Muscle layer of colon (tissue), 2 donors: Measurements from ENCODE around the gene RAB3A.
A peak's percentile ranks its signal among the peaks of the same experiment; 100 is the strongest.
"Not testable (repeated sequence)": the region's sequence is repeated elsewhere in the genome, so short reads cannot be mapped to it uniquely, and the experiment has no call there.

Source experiments
- H3K27ac ChIP-seq: one replicate; pipeline ENCODE4 v1.7.0; 2013; ENCODE audit warnings: low read depth, mild to moderate bottlenecking, low read length, moderate library complexity
- H3K27me3 ChIP-seq, 2 donors: one replicate each; pipeline ENCODE4 v1.7.0; 2013; ENCODE audit warnings: low read length in 2 of 2, mild to moderate bottlenecking in 2 of 2; ENCODE audit not compliant: insufficient read depth in 2 of 2, control insufficient read depth in 1 of 2
- H3K36me3 ChIP-seq: one replicate; pipeline ENCODE4 v1.7.0; 2013; ENCODE audit warnings: mild to moderate bottlenecking, low read length; ENCODE audit not compliant: insufficient read depth
- H3K4me1 ChIP-seq: one replicate; pipeline ENCODE4 v1.7.0; 2013; ENCODE audit warnings: mild to moderate bottlenecking, low read length; ENCODE audit not compliant: insufficient read depth
- H3K4me3 ChIP-seq, 2 donors: one replicate each; pipeline ENCODE4 v1.7.0; 2013; ENCODE audit warnings: low read length in 2 of 2, low read depth in 1 of 2, mild to moderate bottlenecking in 1 of 2, moderate library complexity in 1 of 2
- H3K9ac ChIP-seq: one replicate; pipeline ENCODE4 v1.7.0; 2013; ENCODE audit warnings: low read length
- H3K9me3 ChIP-seq: one replicate; pipeline ENCODE4 v1.7.0; 2013; ENCODE audit warnings: mild to moderate bottlenecking, low read length
- donor health status: abdominal sarcoma.
- donor health status: Adenocarcinoma of cecum.

Gene RAB3A

GRCh38 chr19:18161636-18162002 lies 42.2 kb downstream of the RAB3A start:
- Histone ChIP-seq H3K36me3 (peaks cover 32% of the 10 kb centered on the region), H3K9ac (peak overlapping the region; percentile 14), H3K4me1 (peaks cover 27% of the 10 kb centered on the region), H3K9me3 (no peaks in the 10 kb centered on the region), H3K27me3 (no peaks in the 10 kb centered on the region), H3K4me3 (peak overlapping the region in 1 of 2 donors; percentile 26), H3K27ac (peak overlapping the region; percentile 21)

GRCh38 chr19:18160971-18161635 lies 42.7 kb downstream of the RAB3A start:
- peak overlapping the region; percentile 14 for H3K9ac ChIP-seq
- no peaks in the 10 kb centered on the region for H3K9me3 ChIP-seq
- H3K4me3 ChIP-seq = peak overlapping the region; percentile 20 to 35
- peaks cover 31% of the 10 kb centered on the region for H3K4me1 ChIP-seq
- no peaks in the 10 kb centered on the region for H3K27me3 ChIP-seq
- peaks cover 31% of the 10 kb centered on the region for H3K36me3 ChIP-seq
- H3K27ac ChIP-seq = peak overlapping the region; percentile 27

GRCh38 chr19:18160493-18160970 lies 43.3 kb downstream of the RAB3A start:
- Histone ChIP-seq H3K36me3 (peaks cover 27% of the 10 kb centered on the region), H3K27me3 (no peaks in the 10 kb centered on the region), H3K27ac (peak overlapping the region; percentile 27), H3K4me3 (peak overlapping the region; percentile 20 to 35), H3K4me1 (peaks cover 31% of the 10 kb centered on the region), H3K9me3 (no peaks in the 10 kb centered on the region), H3K9ac (no peak overlapping the region)

GRCh38 chr19:18159810-18160209 lies 44.0 kb downstream of the RAB3A start:
- peaks cover 26% of the 10 kb centered on the region for H3K36me3 ChIP-seq
- H3K4me1 ChIP-seq = peaks cover 31% of the 10 kb centered on the region
- H3K4me3 ChIP-seq = no peak overlapping the region
- H3K27ac ChIP-seq = no peak overlapping the region
- no peaks in the 10 kb centered on the region for H3K9me3 ChIP-seq
- no peak overlapping the region for H3K9ac ChIP-seq
- no peaks in the 10 kb centered on the region for H3K27me3 ChIP-seq

DNA sequence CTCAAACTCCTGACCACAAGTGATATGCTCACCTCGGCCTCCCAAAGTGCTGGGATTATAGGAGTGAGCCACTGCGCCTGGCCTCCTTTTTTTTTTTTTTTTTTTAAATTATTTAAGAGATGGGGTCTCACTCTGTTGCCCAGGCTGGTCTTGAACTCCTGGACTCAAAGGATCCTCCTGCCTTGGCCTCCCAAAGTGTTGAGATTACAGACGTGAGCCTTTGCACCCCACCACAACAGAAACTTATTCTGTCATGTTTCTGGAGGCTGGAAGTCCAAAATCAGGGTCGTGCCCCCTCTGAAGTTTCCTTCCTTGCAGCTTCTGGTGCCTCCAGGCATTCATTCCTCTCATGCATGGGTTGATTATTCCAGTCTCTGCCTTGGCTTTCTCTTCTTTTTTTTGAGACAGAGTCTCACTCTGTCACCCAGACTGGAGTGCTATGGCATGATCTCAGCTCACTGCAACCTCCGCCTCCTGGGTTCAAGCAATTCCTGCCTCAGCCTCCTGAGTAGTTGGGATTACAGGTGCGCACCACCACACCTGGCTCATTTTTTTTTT lies 44.7 kb downstream of the RAB3A start:
- not testable (repeated sequence) for H3K27me3 ChIP-seq, H3K9me3 ChIP-seq, H3K9ac ChIP-seq, H3K27ac ChIP-seq, H3K4me3 ChIP-seq
- Histone ChIP-seq H3K4me1 (peaks cover 37% of the 10 kb centered on the region), H3K36me3 (peaks cover 26% of the 10 kb centered on the region)

- Histone ChIP-seq H3K27me3 (no peaks in the 10 kb centered on the region), H3K4me3 (no peak overlapping the region), H3K9me3 (no peaks in the 10 kb centered on the region), H3K9ac (no peak overlapping the region), H3K36me3 (peaks cover 23% of the 10 kb centered on the region), H3K27ac (no peak overlapping the region), H3K4me1 (peaks cover 40% of the 10 kb centered on the region)
These were observed 45.4 kb downstream of the RAB3A start for GRCh38 chr19:18158467-18158866.

DNA sequence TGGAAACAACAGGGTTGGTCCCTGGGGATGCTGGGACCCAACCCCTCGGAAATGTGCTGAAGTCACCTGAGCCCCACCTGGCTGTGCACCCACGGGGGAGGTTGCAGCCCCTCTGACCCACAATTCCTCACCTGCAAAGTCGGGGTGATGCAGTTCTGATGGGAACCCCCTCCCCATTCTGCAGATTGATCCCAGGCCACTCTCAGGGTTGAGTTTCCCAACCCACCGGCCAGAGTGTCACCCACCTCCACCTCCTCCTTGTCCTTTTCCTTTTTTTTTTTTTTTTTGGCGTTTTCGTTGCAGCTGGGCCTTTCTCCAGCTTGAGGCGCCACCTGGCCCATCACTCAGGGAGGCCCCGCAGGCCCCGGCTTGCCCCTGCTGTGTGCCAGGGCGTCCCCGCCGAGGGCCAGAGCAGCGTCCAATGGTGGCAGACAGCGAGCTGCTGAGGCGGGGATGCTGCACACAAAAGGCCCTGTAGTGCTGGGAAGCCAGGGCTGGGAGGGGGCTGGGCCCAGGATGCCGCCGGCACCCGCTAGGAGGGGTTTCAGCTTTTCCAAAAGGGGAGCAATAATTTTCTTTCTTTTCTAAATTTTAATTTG lies 46.3 kb downstream of the RAB3A start:
- Histone ChIP-seq H3K36me3 (peaks cover 14% of the 10 kb centered on the region), H3K27ac (peak overlapping the region; percentile 68), H3K9me3 (no peaks in the 10 kb centered on the region), H3K4me1 (peaks cover 40% of the 10 kb centered on the region), H3K4me3 (no peak overlapping the region), H3K27me3 (no peaks in the 10 kb centered on the region), H3K9ac (no peak overlapping the region)

DNA sequence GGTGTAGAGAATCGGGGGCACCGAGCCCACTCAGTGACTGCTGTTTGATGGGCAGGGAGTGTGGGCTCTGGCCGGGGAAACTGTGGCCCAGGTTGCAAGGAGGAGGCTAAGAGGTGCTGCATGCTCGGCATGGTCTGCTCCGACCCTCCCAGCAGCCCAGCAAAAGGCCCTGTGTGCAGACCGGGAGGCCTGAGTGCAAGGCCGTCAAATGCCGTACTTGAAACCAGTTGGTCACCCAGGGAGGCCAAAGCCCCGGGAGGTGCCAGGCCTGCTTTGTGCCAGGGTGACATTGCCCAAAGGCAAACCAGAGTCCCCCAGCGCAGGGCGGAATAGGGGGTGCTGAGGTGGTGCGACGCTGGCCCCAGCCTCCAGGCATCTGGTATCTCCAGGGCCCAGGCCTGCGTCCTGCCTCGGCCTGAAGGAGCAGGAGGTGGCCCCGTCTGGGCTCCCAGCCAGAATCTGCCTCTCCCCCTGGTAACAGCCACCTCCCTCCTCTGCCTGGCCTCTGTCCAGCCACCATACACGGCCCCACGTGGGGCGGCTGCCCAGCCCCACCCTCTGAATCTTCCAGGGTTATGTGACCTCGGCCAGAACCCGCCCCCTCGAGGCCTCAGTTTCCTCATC lies 46.9 kb downstream of the RAB3A start:
- Histone ChIP-seq H3K4me1 (peaks cover 40% of the 10 kb centered on the region), H3K9ac (no peak overlapping the region), H3K27ac (peak overlapping the region; percentile 84), H3K9me3 (no peaks in the 10 kb centered on the region), H3K36me3 (peaks cover 8% of the 10 kb centered on the region), H3K4me3 (peak overlapping the region in 1 of 2 donors; percentile 8), H3K27me3 (no peaks in the 10 kb centered on the region)

- H3K9me3 ChIP-seq = no peaks in the 10 kb centered on the region
- H3K4me3 ChIP-seq = no peak overlapping the region
- H3K27me3 ChIP-seq = no peaks in the 10 kb centered on the region
- H3K4me1 ChIP-seq = peaks cover 40% of the 10 kb centered on the region
- H3K36me3 ChIP-seq = peaks cover 5% of the 10 kb centered on the region
- peak overlapping the region; percentile 84 for H3K27ac ChIP-seq
- H3K9ac ChIP-seq = no peak overlapping the region
These were observed 47.6 kb downstream of the RAB3A start for GRCh38 chr19:18156268-18156667.

DNA sequence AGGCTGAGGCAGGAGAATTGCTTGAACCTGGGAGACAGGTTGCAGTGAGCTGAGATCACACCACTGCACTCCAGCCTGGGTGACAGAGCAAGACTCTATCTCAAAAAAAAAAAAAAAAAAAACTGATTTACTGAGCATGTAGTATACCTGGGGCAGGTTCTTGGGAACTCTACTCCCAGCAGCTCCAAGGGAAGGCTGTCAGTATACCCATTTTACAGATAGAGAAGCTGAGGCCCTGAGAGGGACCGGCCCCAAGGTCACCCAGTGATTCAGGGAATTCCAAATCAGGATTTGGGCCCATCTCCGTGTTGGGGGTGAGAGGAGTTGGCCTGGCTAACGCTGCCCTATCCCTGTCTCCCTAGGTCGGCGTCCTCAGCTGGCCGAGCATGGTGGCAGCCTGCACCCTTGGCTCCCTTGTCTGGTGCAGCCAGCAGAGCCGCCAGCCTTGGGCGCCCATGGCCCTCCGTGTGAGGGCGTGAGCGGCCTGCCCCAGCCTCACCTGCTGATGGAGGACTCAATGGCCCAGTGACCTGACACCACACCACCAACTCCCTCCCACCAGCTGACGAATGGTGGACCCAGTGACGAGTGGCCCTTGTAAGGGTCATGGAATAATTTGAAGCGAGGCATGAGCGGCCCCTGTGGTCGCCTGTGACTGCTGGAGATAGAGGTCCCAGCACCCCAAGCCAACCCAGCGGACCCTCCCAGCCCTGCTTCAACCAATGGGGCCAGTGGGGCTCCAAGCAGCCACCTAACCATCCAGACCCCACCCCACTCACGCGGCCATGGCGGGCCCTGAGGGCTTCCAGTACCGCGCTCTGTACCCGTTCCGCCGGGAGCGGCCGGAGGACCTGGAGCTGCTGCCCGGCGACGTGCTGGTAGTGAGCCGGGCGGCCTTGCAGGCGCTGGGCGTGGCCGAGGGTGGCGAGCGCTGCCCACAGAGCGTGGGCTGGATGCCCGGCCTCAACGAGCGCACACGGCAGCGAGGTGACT lies 48.5 kb downstream of the RAB3A start:
- H3K9me3 ChIP-seq = no peaks in the 10 kb centered on the region
- no peaks in the 10 kb centered on the region for H3K27me3 ChIP-seq
- peaks cover 35% of the 10 kb centered on the region for H3K4me1 ChIP-seq
- H3K9ac ChIP-seq = no peak overlapping the region
- H3K36me3 ChIP-seq = peaks cover 5% of the 10 kb centered on the region
- peak overlapping the region; percentile 84 for H3K27ac ChIP-seq
- H3K4me3 ChIP-seq = no peak overlapping the region
